GM12878 (cell line): ENCODE measurements around the gene AIF1L. TPM values are rescaled to one million over a fixed set of nuclear protein-coding genes. Genes with fewer than 3 reads are reported as not detected.

Experiments used
- ATAC-seq: fragments of 200-7000 bp; cut with Tn5 transposase; 3 replicates; pipeline ENCODE4 v1.9.1; 2020; ENCODE audit warnings: mild to moderate bottlenecking, moderate library complexity
- BruUV-seq: library from RNA; stranded (reverse); fragments of 400-500 nt; replicated peaks from 2 replicates; lab custom pipeline; 2021; lab: Mats Ljungman, UMichigan
- CTCF ChIA-PET: fragments of 300-600 bp; sonication (Branson Sonifier 250); formaldehyde crosslinking; extraction: SDS; loops from one replicate; lab custom pipeline; 2021; ENCODE audit warnings: inconsistent platforms; lab: Yijun Ruan, JAX
- POLR2A ChIA-PET: fragments of 350-600 bp; formaldehyde crosslinking; extraction: SDS; loops from one replicate; lab custom pipeline; 2021; ENCODE audit warnings: inconsistent platforms; lab: Charles Lee
- RAD21 ChIA-PET: fragments of 300-600 bp; sonication (Branson Sonifier 250); formaldehyde crosslinking; loops from one replicate; lab custom pipeline; 2023; ENCODE audit warnings: antibody characterized with exemption; ENCODE audit not compliant: unreplicated experiment; lab: Charles Lee
- SMC1A ChIA-PET: fragments of 300-600 bp; sonication (Branson Sonifier 250); formaldehyde crosslinking; loops from one replicate; lab custom pipeline; 2023; ENCODE audit not compliant: unreplicated experiment, uncharacterized antibody; lab: Charles Lee
- DNase-seq: peaks from one replicate; pipeline ENCODE4 v3.0.0-alpha.2; 2011; ENCODE audit warnings: low read depth, low spot score
- FAIRE-seq: peaks from 3 replicates; lab custom pipeline; 2011; peaks lifted over from hg19 to GRCh38; lab: Jason Lieb, UNC
- H2AFZ ChIP-seq: 2 replicates; pipeline ENCODE4 v1.6.0; 2011; ENCODE audit warnings: low read depth, low read length, control low read depth; ENCODE audit not compliant: control insufficient read depth
- H3K27ac ChIP-seq: 2 replicates; pipeline ENCODE4 v1.5.1; 2011; ENCODE audit warnings: control low read depth; ENCODE audit not compliant: control insufficient read depth, insufficient read depth
- H3K27me3 ChIP-seq, 2 experiments: replicated peaks in 1 of 2; 2 replicates each; pipeline versions ENCODE4 v1.6.0 to v1.6.1; 2011; ENCODE audit warnings: low read length in 1 of 2; ENCODE audit not compliant: control insufficient read depth in 2 of 2, insufficient read depth in 2 of 2
- H3K36me3 ChIP-seq, 2 experiments: 2 replicates each; pipeline ENCODE4 v1.5.1; 2011; ENCODE audit warnings: low read length in 1 of 2; ENCODE audit not compliant: control insufficient read depth in 2 of 2, insufficient read depth in 2 of 2
- H3K4me1 ChIP-seq: 2 replicates; pipeline ENCODE4 v1.6.1; 2011; ENCODE audit warnings: mild to moderate bottlenecking, low read length, moderate library complexity, mixed read lengths; ENCODE audit not compliant: control insufficient read depth, insufficient read depth
- H3K4me2 ChIP-seq: 2 replicates; pipeline ENCODE4 v1.6.0; 2011; ENCODE audit warnings: control low read depth; ENCODE audit not compliant: control insufficient read depth, insufficient read depth
- H3K4me3 ChIP-seq: fragments of 200-600 bp; sonication (generic); 2 replicates; pipeline ENCODE4 v1.5.1; 2016
- H3K79me2 ChIP-seq: 2 replicates; pipeline ENCODE4 v1.6.0; 2011; ENCODE audit warnings: low read length; ENCODE audit not compliant: control insufficient read depth, insufficient read depth
- H3K9ac ChIP-seq: 2 replicates; pipeline ENCODE4 v1.8.0; 2011; ENCODE audit warnings: low read length, control low read depth, mixed read lengths; ENCODE audit not compliant: control insufficient read depth, insufficient read depth
- H3K9me3 ChIP-seq: replicated peaks from 3 replicates; pipeline ENCODE4 v1.5.1; 2011; ENCODE audit warnings: mild to moderate bottlenecking, low read length; ENCODE audit not compliant: control insufficient read depth, insufficient read depth
- H4K20me1 ChIP-seq: 2 replicates; pipeline ENCODE4 v1.6.0; 2011; ENCODE audit not compliant: control insufficient read depth, insufficient read depth
- BCL11A ChIP-seq: IDR thresholded peaks from 2 replicates; pipeline ENCODE4 v1.6.1; 2011; ENCODE audit warnings: low read depth, low read length
- BMI1 ChIP-seq: fragments of 450-650 bp; IDR thresholded peaks from 2 replicates; pipeline ENCODE4 v1.6.1; 2016; ENCODE audit warnings: mild to moderate bottlenecking, moderate library complexity, borderline replicate concordance
- E4F1 ChIP-seq: fragments of 450-650 bp; IDR thresholded peaks from 2 replicates; pipeline ENCODE4 v1.6.1; 2018; ENCODE audit warnings: borderline replicate concordance, mild to moderate bottlenecking; ENCODE audit not compliant: partially characterized antibody
- GATAD2B ChIP-seq: fragments of 450-650 bp; conservative IDR thresholded peaks from 2 replicates; pipeline ENCODE4 v1.6.1; 2017; ENCODE audit warnings: low read depth, mild to moderate bottlenecking, moderate library complexity
- KLF5 ChIP-seq: fragments of 450-650 bp; IDR thresholded peaks from 2 replicates; pipeline ENCODE4 v1.6.1; 2014; ENCODE audit warnings: mild to moderate bottlenecking; ENCODE audit not compliant: partially characterized antibody
- NFYA ChIP-seq: IDR thresholded peaks from 2 replicates; pipeline ENCODE4 v1.6.1; 2011; ENCODE audit warnings: low read depth, mild to moderate bottlenecking, low read length, improper control_type of control experiment, borderline replicate concordance
- NFYB ChIP-seq: IDR thresholded peaks from 2 replicates; pipeline ENCODE4 v1.6.1; 2011; ENCODE audit warnings: low read depth, mild to moderate bottlenecking, low read length, improper control_type of control experiment, moderate library complexity; ENCODE audit not compliant: insufficient read depth
- PBX3 ChIP-seq: IDR thresholded peaks from 2 replicates; pipeline ENCODE4 v1.6.1; 2011; ENCODE audit warnings: mild to moderate bottlenecking, low read depth, low read length, moderate library complexity; ENCODE audit not compliant: insufficient replicate concordance
- POLR2AphosphoS2 ChIP-seq: IDR thresholded peaks from 2 replicates; pipeline ENCODE4 v1.6.1; 2011; ENCODE audit warnings: low read depth, mild to moderate bottlenecking, low read length, improper control_type of control experiment, moderate library complexity
- SIN3A ChIP-seq: IDR thresholded peaks from 2 replicates; pipeline ENCODE4 v1.6.1; 2012; ENCODE audit warnings: low read depth, low read length, improper control_type of control experiment
- SMAD5 ChIP-seq: IDR thresholded peaks from 2 replicates; pipeline ENCODE4 v1.6.1; 2016; ENCODE audit warnings: antibody characterized with exemption, low read depth
- STAT1 ChIP-seq: fragments of 450-650 bp; conservative IDR thresholded peaks from 2 replicates; pipeline ENCODE4 v1.6.1; 2014; ENCODE audit warnings: antibody characterized with exemption, mild to moderate bottlenecking
- TAF1 ChIP-seq: IDR thresholded peaks from 2 replicates; pipeline ENCODE4 v1.6.1; 2011; ENCODE audit warnings: mild to moderate bottlenecking, low read depth, low read length, borderline replicate concordance
- ZNF274 ChIP-seq: IDR thresholded peaks from one replicate; pipeline ENCODE4 v1.8.0; 2011; ENCODE audit not compliant: insufficient read length, insufficient read depth
- WGBS: methylation state at CpG from one replicate; pipeline ENCODE4 v1.1.6; 2016; ENCODE audit warnings: low lambda C conversion rate; ENCODE audit not compliant: insufficient replicate concordance, insufficient coverage; ENCODE audit errors: missing lambda C conversion rate; 5-methylcytosine and 5-hydroxymethylcytosine counted together
- in situ Hi-C: fragments of 300-500 bp; cut with MboI; formaldehyde crosslinking; loops from 9 replicates; pipeline ENCODE4 v1.14.3; 2018; ENCODE audit warnings: mixed read lengths
- intact Hi-C: fragments of 100-400 bp; cut with micrococcal nuclease; formaldehyde crosslinking; loops from one replicate; pipeline ENCODE4 v1.14.2; 2022; ENCODE audit not compliant: unreplicated experiment
- polyA plus RNA-seq, 11 experiments: library from polyadenylated mRNA; depleted of rRNA in 4 of 11; unstranded in 6 of 11; stranded (reverse) in 5 of 11; fragments of >200 nt; fragmentation: Nextera tagmentation in 4 of 11; fragmentation: Illumina TruSeq in 1 of 11; extraction: Ambion mirVana in 4 of 11; extraction: Trizol in 1 of 11; gene quantifications; 1 replicate in 1 of 11; 2 replicates in 10 of 11; pipeline versions ENCODE4 v1.2.1 to v1.2.3, GENCODE V29; 2011 to 2016; ENCODE audit warnings: inconsistent platforms in 2 of 11, missing spikeins in 2 of 11, low read depth in 1 of 11
- total RNA-seq, 4 experiments: library from RNA; depleted of rRNA in 3 of 4; stranded (reverse); fragments of >200 nt in 3 of 4; fragmentation: Illumina TruSeq in 1 of 4; extraction: Trizol in 1 of 4; gene quantifications; 2 replicates each; pipeline versions ENCODE4 v1.2.1 to v1.2.3, GENCODE V29; 2013 to 2021
- TF ChIP-seq, protein P1 (sequence below): IDR thresholded peaks from 2 replicates; pipeline ENCODE4 v1.6.1; 2011; ENCODE audit warnings: borderline replicate concordance, low read depth, mild to moderate bottlenecking, moderate library complexity, low read length; ENCODE audit not compliant: insufficient read depth, poor library complexity, severe bottlenecking

AIF1L gene
- total and polyA plus RNA-seq, 10 of the 15 experiments (the other 5 are each of a cell fraction or from before 2014, with no cell fraction given) = 0.07 to 0.15 (median 0.08) TPM; not detected in 7

DNA sequence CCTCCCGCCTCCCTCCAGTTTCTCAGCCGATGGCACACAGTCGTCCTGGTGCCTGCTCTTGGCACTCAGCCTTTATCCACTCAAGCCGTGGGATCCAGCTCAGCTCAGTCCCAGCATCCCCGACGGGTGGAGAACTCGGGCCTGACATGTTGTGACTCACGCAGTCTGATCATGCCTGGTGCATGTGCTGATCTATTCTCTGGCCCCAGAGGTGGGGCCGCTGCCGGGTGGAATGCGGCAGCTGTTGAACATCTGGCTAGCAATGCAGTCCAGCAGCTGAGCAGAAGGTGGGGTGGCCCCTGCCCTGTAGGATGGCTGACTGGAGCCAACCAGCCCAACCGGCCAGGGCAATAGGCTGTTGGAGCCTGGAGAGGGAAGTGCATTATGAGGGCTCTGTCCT is 1.7 kb upstream of the AIF1L start:
- H3K9ac ChIP-seq = no peak overlapping the region
- BruUV-seq = no TSS peak
- CTCF ChIA-PET = no interaction called here
- no peaks in the 10 kb centered on the region; the same call in 1 of the 2 replicates for H3K4me1 ChIP-seq
- H2AFZ ChIP-seq = no peak overlapping the region
- RAD21 ChIA-PET = interaction anchor here (0.5 kb wide), 1 partner anchor 241 kb away, joined by 3 read pairs; no protein-coding TSS in a partner anchor
- H3K27ac ChIP-seq = no peak overlapping the region
- no peak overlapping the region for H3K4me2 ChIP-seq
- TF ChIP-seq POLR2AphosphoS2 = no peak
- no peak for TF ChIP-seq NFYB
- no peak for TF ChIP-seq TAF1
- no peak for TF ChIP-seq NFYA
- TF ChIP-seq E4F1 = no peak
- TF ChIP-seq PBX3 = no peak
- TF ChIP-seq STAT1 = no peak
- no peak for TF ChIP-seq BMI1
- no peak for TF ChIP-seq SIN3A
- TF ChIP-seq KLF5 = no peak
- no peak for TF ChIP-seq SMAD5
- no peak for TF ChIP-seq BCL11A
- TF ChIP-seq GATAD2B = no peak
- TF ChIP-seq, protein P1, sequence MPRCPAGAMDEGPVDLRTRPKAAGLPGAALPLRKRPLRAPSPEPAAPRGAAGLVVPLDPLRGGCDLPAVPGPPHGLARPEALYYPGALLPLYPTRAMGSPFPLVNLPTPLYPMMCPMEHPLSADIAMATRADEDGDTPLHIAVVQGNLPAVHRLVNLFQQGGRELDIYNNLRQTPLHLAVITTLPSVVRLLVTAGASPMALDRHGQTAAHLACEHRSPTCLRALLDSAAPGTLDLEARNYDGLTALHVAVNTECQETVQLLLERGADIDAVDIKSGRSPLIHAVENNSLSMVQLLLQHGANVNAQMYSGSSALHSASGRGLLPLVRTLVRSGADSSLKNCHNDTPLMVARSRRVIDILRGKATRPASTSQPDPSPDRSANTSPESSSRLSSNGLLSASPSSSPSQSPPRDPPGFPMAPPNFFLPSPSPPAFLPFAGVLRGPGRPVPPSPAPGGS = no peak
- TF ChIP-seq ZNF274 = no peak
- TF ChIP-seq, all 136 proteins: peak for 0
- SMC1A ChIA-PET = no interaction called here
- intact Hi-C loops (no loop called here), in situ Hi-C loops (no loop called here)
- DNase-seq (no peak), FAIRE-seq (no peak), ATAC-seq (no peak)
- Histone ChIP-seq H3K4me3 (no peak overlapping the region), H3K36me3 (no peaks in the 10 kb centered on the region), H4K20me1 (no peaks in the 10 kb centered on the region), H3K79me2 (no peaks in the 10 kb centered on the region), H3K9me3 (no peaks in the 10 kb centered on the region), H3K27me3 (peaks cover 8 to 13% of the 10 kb centered on the region in 2 experiments; a peak in 3 of 4 replicates)
- WGBS = 51% methylated on average over 12 of the region's 12 CpGs
- POLR2A ChIA-PET = no interaction called here
